Measurements from ENCODE around the gene RETN.

DNA sequence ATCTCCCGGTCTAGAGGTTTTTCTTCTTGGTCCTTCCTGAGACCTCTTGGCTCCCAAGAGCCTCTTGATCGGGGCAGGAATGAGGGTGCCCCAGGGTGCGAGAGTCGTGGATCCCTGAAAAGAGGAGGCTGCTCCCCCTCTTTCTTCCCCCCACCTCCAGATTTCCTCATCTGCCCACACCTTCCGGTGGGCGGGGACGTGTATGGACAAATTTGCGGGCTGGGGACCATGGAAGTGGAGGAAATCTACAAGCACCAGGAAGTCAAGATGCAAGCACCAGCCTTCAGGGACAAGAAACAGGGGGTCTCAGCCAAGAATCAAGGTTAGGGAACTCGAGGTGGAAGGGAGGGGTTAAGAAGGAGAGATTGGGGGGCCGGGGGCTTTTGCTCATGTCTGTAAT is 8.0 kb downstream of the RETN start, which contains the start of gene MCEMP1:
- TF ChIP-seq, protein P1, sequence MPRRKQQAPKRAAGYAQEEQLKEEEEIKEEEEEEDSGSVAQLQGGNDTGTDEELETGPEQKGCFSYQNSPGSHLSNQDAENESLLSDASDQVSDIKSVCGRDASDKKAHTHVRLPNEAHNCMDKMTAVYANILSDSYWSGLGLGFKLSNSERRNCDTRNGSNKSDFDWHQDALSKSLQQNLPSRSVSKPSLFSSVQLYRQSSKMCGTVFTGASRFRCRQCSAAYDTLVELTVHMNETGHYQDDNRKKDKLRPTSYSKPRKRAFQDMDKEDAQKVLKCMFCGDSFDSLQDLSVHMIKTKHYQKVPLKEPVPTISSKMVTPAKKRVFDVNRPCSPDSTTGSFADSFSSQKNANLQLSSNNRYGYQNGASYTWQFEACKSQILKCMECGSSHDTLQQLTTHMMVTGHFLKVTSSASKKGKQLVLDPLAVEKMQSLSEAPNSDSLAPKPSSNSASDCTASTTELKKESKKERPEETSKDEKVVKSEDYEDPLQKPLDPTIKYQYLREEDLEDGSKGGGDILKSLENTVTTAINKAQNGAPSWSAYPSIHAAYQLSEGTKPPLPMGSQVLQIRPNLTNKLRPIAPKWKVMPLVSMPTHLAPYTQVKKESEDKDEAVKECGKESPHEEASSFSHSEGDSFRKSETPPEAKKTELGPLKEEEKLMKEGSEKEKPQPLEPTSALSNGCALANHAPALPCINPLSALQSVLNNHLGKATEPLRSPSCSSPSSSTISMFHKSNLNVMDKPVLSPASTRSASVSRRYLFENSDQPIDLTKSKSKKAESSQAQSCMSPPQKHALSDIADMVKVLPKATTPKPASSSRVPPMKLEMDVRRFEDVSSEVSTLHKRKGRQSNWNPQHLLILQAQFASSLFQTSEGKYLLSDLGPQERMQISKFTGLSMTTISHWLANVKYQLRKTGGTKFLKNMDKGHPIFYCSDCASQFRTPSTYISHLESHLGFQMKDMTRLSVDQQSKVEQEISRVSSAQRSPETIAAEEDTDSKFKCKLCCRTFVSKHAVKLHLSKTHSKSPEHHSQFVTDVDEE (CRISPR knock-in tag; IDR thresholded peaks at IDR 0.05) = no peak
- no peak for TF ChIP-seq SNAI2 (CRISPR knock-in tag; IDR thresholded peaks at IDR 0.05)
- TF ChIP-seq, protein P2, sequence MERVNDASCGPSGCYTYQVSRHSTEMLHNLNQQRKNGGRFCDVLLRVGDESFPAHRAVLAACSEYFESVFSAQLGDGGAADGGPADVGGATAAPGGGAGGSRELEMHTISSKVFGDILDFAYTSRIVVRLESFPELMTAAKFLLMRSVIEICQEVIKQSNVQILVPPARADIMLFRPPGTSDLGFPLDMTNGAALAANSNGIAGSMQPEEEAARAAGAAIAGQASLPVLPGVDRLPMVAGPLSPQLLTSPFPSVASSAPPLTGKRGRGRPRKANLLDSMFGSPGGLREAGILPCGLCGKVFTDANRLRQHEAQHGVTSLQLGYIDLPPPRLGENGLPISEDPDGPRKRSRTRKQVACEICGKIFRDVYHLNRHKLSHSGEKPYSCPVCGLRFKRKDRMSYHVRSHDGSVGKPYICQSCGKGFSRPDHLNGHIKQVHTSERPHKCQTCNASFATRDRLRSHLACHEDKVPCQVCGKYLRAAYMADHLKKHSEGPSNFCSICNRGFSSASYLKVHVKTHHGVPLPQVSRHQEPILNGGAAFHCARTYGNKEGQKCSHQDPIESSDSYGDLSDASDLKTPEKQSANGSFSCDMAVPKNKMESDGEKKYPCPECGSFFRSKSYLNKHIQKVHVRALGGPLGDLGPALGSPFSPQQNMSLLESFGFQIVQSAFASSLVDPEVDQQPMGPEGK (CRISPR knock-in tag; IDR thresholded peaks at IDR 0.05; ENCODE audit: borderline replicate concordance) = no peak

All from SK-N-SH treated with all-trans-retinoic acid at 6 μM for 48 hours (cell line).